ENCODE results near the gene SACM1L. TPM values are rescaled to one million over a fixed set of nuclear protein-coding genes. Genes with fewer than 3 reads are reported as not detected.

SACM1L gene
- total RNA-seq, 4 donors from 2014 or later: 43.5 to 64.7 (median 54.3) TPM

DNA sequence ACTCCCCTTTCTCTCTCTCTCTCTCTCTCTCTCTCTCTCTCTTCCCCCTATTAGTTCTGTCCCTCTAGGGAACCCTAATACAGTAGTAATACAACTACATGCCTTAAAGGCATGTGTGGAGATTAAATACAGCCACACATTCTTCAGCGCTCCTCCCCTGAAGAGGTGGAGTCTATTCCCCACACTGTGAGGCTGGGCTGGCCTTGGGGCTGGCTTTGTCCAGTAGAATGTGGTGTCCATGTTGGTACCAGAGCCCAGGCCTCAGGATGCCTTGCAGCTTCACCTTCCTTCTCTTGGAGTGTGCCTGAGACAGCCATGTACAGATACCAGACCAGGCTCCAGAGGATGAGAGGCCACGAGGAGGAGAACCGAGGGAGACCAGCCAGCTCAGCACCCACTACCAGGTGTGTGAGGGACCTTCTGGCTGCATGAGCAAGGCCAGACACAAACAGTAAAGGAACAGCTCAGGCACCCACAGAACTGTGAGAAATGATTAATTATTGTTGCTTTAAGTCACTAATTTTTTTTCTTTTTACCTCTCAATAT is 96.5 kb downstream of the SACM1L start:
- Histone ChIP-seq H3K36me3 (no peaks in the 10 kb centered on the region), H3K9me3 (peaks cover 0 to 19% (median 6%) of the 10 kb centered on the region in 4 donors), H3K4me3 (no peak overlapping the region), H3K27me3 (no peaks in the 10 kb centered on the region), H3K4me1 (no peaks in the 10 kb centered on the region), H3K27ac (no peak overlapping the region)
- WGBS, 2 donors: 58 to 74% methylated on average over 3 of the region's 3 CpGs
- TF ChIP-seq POLR2A (IDR thresholded peaks at IDR 0.05): no peak
- TF ChIP-seq, protein P1, sequence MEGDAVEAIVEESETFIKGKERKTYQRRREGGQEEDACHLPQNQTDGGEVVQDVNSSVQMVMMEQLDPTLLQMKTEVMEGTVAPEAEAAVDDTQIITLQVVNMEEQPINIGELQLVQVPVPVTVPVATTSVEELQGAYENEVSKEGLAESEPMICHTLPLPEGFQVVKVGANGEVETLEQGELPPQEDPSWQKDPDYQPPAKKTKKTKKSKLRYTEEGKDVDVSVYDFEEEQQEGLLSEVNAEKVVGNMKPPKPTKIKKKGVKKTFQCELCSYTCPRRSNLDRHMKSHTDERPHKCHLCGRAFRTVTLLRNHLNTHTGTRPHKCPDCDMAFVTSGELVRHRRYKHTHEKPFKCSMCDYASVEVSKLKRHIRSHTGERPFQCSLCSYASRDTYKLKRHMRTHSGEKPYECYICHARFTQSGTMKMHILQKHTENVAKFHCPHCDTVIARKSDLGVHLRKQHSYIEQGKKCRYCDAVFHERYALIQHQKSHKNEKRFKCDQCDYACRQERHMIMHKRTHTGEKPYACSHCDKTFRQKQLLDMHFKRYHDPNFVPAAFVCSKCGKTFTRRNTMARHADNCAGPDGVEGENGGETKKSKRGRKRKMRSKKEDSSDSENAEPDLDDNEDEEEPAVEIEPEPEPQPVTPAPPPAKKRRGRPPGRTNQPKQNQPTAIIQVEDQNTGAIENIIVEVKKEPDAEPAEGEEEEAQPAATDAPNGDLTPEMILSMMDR (IDR thresholded peaks at IDR 0.05): no peak
- TF ChIP-seq EP300 (IDR thresholded peaks at IDR 0.05): no peak
- DNase-seq (ENCODE audit: low spot score in 2 of 2): no peak

DNA sequence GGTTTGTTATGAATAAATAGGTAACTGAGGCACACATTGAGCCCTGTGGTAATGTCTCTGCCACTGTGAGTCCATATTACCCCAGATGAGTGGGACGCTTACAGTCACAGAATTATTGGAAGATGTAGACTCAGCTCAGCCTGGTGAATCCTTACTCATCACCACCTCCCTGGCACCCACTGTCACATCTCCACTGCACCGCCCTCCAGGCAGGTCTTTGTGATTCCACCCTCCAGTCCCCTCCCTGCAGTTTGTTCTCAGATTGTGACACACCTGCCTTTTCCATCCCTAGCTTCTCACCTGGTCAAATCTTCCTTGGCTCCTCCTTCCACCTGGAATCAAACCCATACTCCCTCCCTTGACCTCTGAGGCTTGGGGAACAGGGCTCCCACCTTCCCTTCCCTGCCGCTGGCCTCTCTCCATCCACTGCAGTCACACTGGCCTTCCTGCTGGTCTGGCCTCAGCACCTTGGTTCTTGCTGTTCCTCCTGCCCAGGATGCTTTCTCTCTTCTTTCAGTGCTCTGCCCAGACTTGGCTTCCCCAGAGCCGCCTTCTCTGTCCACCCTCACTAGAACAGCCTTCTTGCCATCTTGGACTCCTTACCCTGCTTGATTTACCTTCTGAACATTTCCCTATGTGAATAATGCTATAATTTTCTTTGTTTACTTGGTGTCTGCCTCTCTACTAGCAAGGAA is 97.8 kb downstream of the SACM1L start:
- Histone ChIP-seq H3K9me3 (peaks cover 0 to 19% (median 6%) of the 10 kb centered on the region in 4 donors), H3K27ac (no peak overlapping the region), H3K4me3 (no peak overlapping the region), H3K27me3 (no peaks in the 10 kb centered on the region), H3K36me3 (no peaks in the 10 kb centered on the region), H3K4me1 (no peaks in the 10 kb centered on the region)
- TF ChIP-seq, protein P1 (IDR thresholded peaks at IDR 0.05): no peak
- TF ChIP-seq EP300 (IDR thresholded peaks at IDR 0.05) (no peak), POLR2A (IDR thresholded peaks at IDR 0.05) (no peak)
- no peak for DNase-seq (ENCODE audit: low spot score in 2 of 2)
- 84 to 86% methylated on average over 4 of the region's 4 CpGs for WGBS, 2 donors

DNA sequence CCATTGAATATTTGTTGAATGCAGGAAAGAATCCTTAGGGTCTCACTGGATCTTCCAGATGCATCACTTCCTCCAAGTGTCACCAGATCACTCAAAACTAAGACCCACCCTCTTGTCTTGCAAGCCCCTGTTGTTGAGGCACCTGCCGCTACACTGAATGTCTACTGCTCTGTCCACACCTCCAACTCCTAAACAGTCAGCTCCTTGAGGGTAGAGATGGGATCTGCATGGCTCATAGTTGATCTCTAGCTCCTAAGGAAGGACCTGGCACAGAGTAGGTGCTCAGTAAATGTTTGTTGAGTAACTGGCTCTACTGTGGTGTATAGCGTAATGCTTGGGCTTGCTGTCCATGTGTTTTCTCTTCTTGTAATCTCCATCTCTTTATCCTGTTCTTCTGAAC is 98.4 kb downstream of the SACM1L start:
- DNase-seq (ENCODE audit: low spot score in 2 of 2): no peak
- H3K4me3 ChIP-seq: no peak overlapping the region
- TF ChIP-seq EP300 (IDR thresholded peaks at IDR 0.05) (no peak), POLR2A (IDR thresholded peaks at IDR 0.05) (no peak)
- TF ChIP-seq, protein P1 (IDR thresholded peaks at IDR 0.05): no peak
- H3K27ac ChIP-seq: no peak overlapping the region
- H3K4me1 ChIP-seq: no peaks in the 10 kb centered on the region
- 92 to 97% methylated on average over 2 of the region's 2 CpGs for WGBS, 2 donors
- no peaks in the 10 kb centered on the region for H3K27me3 ChIP-seq
- peaks cover 0 to 19% (median 6%) of the 10 kb centered on the region in 4 donors for H3K9me3 ChIP-seq
- no peaks in the 10 kb centered on the region for H3K36me3 ChIP-seq

DNA sequence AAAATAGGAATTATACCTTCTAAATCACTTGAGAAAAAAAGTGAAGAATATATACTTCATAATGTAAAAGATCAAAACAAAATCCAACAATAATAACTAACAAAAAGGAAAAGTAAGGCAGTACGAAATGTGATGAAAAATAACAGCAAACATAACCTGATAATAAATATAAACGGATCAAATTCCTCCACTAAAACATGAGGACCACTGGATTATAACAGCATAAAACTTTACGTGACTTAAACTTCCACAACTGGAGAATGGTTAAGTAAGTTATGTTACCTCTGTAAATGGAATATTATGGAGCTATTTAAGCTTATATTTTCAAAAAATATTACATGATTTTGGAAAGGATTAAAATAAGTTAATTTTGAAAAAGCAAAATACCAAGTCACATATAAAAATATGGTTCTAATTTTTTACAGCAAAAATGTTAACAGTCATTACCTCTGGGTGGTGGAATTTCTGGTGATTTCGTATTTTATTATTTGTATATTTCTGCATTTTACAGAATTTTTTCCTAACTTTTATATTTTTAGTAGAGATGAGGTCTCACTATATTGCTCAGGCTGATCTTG is 100.1 kb downstream of the SACM1L start:
- H3K4me1 ChIP-seq: peaks cover 0 to 5% (median 0%) of the 10 kb centered on the region in 4 donors
- peaks cover 0 to 19% (median 6%) of the 10 kb centered on the region in 4 donors for H3K9me3 ChIP-seq
- no peaks in the 10 kb centered on the region for H3K36me3 ChIP-seq
- H3K27me3 ChIP-seq: peaks cover 0 to 6% of the 10 kb centered on the region in 2 donors
- no peak overlapping the region for H3K27ac ChIP-seq
- DNase-seq (ENCODE audit: low spot score in 2 of 2): no peak
- WGBS, 2 donors: 89 to 90% methylated on average over 4 of the region's 4 CpGs
- no peak overlapping the region for H3K4me3 ChIP-seq
- TF ChIP-seq EP300 (IDR thresholded peaks at IDR 0.05): no peak
- TF ChIP-seq POLR2A (IDR thresholded peaks at IDR 0.05): no peak
- TF ChIP-seq, protein P1 (IDR thresholded peaks at IDR 0.05): no peak

DNA sequence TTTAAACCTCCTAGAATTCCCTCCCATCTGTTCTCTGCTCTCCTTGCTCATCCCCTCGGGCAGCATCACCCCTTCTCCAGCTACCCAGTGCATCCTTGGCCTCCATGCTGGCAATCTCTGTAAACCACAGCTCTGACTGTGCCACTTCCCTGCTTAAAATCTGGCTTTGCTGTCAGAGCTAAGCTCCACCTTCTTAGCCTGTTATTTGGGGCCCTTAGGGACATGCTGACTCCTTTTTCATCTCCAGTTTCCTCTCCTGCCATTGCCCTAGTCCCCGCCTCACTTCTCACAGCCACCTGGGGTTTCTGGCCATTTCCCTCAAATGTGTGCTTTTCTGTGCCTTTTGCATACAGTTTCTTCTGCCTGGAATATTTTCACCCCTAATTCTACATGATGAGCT is 101.4 kb downstream of the SACM1L start:
- Histone ChIP-seq H3K36me3 (no peaks in the 10 kb centered on the region), H3K9me3 (peaks cover 0 to 14% (median 6%) of the 10 kb centered on the region in 4 donors), H3K27ac (no peak overlapping the region), H3K4me1 (peaks cover 0 to 6% (median 0%) of the 10 kb centered on the region in 4 donors), H3K4me3 (no peak overlapping the region), H3K27me3 (peaks cover 0 to 14% of the 10 kb centered on the region in 2 donors)
- no peak for DNase-seq (ENCODE audit: low spot score in 2 of 2)
- WGBS, 2 donors: 63 to 79% methylated on average over 2 of the region's 2 CpGs
- TF ChIP-seq POLR2A (IDR thresholded peaks at IDR 0.05) (no peak), EP300 (IDR thresholded peaks at IDR 0.05) (no peak)
- TF ChIP-seq, protein P1 (IDR thresholded peaks at IDR 0.05): no peak

Measured in tibial nerve (tissue), 4 donors.